Measurements from ENCODE around the gene ANXA2.
A peak's percentile ranks its signal among the peaks of the same experiment; 100 is the strongest.

The ANXA2 gene

DNA sequence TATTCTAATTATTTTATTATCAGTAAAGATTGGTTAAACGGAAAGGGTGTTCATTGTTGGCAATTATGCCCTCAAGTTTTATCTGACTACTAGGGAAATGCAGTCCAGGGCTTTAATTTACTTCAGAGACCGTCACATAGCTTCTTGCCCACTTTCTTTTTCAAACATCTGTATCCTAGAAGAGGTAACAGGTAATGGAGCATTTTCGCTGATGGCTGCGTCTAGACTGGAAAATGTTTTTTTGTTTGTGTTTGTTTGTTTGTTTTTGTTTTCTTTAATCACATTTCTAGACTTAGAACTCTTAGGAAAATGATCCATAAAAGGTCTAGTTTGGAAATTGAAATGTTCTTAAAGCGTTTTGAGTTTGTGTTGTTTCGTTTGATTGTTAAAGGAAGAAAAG is 71.4 kb downstream of the ANXA2 start:
- intact Hi-C loops (cut with DNase I), result no loop called here
- DNase-seq, result peak in 1 of 42 donors; percentile 9

- intact Hi-C loops (cut with DNase I), result no loop called here
Observed at GRCh38 chr15:60325905-60326304, 71.9 kb downstream of the ANXA2 start.

GRCh38 chr15:60324706-60325438 is 72.9 kb downstream of the ANXA2 start:
- intact Hi-C loops (cut with DNase I), result no loop called here
- DNase-seq, result peak in 1 of 42 donors; percentile 12

More at GRCh38 chr15:60325905-60326304, 71.9 kb downstream of the ANXA2 start:
- no peak for DNase-seq

DNA sequence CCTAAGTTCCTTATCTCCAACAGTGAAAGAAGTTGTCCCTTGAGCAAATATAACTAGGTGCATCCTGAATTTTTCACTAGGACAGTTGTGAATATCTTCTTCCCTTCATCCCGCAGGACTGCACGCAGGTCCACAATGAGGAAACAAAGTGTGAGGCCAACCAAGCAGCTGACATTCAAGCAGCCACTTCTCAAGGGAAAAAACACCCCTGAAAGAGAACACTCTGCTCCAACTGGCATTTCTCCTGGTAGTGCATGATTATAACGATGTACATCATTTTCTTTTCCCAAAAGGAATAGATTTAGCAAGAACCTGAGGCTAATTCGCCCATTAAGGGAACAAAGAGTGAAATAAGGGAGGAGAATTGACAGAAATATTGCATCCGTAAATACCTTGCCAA is 74.5 kb downstream of the ANXA2 start:
- peak in 1 of 42 donors; percentile 7 for DNase-seq
- intact Hi-C loops (cut with DNase I), result no loop called here

GRCh38 chr15:60320365-60320764 is 77.4 kb downstream of the ANXA2 start:
- peak in 1 of 42 donors; percentile 22 for DNase-seq
- intact Hi-C loops (cut with DNase I), result no loop called here

- intact Hi-C loops (cut with DNase I), result no loop called here
Observed at GRCh38 chr15:60318216-60318867, 79.4 kb downstream of the ANXA2 start.

DNA sequence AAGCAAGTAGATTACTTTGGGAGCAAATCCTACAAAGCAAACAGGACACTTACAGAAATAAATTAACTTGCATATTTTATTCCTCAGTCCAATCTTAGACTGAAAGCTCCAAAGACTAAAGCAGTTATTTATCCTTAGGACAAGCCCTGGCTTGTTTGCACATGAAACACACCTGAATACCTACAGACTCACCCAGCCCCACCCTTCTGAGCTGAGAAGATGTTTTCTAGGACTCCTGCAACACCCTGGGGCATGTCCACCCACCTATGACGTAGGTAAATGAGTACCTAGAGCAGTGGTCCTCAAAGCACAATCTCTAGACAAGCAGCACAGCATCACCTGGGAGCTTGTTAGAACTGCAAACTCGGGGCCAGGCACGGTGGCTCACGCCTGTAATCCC is 80.8 kb downstream of the ANXA2 start:
- intact Hi-C loops (cut with DNase I), result no loop called here
- no peak for DNase-seq

More at GRCh38 chr15:60318216-60318867, 79.4 kb downstream of the ANXA2 start:
- DNase-seq, result no peak

GRCh38 chr15:60315878-60316277 is 81.9 kb downstream of the ANXA2 start:
- no peak for DNase-seq
- intact Hi-C loops (cut with DNase I), result no loop called here

DNA sequence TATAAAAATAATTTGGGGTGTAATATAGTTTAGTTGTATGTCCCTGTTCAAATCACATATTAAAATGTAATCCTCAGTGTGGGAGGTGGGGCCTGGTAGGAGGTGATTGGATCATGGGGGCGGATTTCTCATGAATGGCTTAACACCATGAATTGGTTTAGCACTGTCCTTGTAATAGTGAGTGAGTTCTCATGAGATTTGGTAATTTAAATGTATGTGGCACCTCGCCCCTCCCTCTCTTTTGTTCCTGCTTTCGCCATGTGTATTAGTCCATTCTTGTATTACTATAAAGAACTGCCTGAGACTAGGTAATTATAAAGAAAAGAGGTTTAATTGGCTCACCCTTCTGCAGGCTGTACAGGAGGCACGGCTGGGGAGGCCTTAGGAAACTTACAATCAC is 83.9 kb downstream of the ANXA2 start:
- intact Hi-C loops (cut with DNase I), result no loop called here
- DNase-seq, result no peak

- intact Hi-C loops (cut with DNase I), result no loop called here
Observed at GRCh38 chr15:60307034-60307433, 90.8 kb downstream of the ANXA2 start.

DNA sequence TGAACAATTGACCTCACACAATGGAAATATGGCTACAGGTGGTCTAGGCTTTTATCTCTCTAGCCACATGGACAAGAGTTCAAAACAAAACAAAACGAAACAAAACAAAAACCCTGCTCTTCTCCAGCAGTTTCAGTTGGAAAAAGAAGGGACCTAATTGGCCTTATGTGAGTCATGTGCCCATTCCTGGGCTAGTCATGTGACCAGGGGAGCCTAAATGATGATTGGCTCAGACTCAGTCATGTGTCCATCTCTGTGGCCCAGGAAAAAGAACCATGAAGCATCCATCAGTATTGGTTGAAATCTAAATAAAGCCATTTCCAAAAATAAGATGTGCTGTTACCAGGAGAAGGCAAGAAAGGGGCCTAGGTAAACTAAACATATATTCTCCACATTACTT is 96.8 kb downstream of the ANXA2 start:
- intact Hi-C loops (cut with DNase I), result no loop called here
- DNase-seq, result no peak

More at GRCh38 chr15:60307034-60307433, 90.8 kb downstream of the ANXA2 start:
- no peak for DNase-seq

DNA sequence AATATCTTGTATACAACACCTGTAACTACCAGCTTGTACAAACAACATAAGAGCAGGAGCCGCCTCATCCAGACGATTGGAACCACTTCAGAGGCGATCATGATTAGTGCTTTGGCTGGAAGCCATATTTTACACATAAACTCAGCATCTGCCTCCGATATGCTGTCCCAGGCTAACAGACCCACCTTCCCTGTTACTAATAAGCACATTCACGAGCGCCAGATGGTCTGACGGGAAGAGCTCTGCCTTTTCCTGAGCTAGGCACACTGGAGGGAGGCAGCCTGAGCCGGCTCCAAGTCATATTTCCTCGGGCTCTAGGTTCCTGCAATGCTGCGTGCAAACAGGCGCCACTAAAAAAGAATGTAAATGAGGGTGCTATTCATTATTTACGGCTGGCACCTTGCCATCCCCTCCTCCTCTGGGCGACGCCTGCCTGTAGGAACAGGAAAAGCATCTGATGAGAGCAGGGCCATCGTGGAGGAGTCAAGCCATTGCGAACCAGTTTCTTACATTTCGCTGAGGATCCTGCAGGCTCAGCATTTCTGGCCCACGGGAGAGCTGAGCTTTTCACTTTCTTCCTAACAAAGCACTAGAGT is 98.2 kb downstream of the ANXA2 start:
- intact Hi-C loops (cut with DNase I), result no loop called here
- peak in 36 of 42 donors; percentile 1 to 68 (median 23) for DNase-seq
